GM10248 (cell line): ENCODE data around the gene SLC44A1.

Experiments
- CTCF ChIA-PET: fragments of 300-600 bp; sonication (Branson Sonifier 250); formaldehyde crosslinking; extraction: SDS; loops from one replicate; lab custom pipeline; 2021; ENCODE audit warnings: antibody characterized with exemption; lab: Yijun Ruan, JAX
- POLR2A ChIA-PET: fragments of 350-650 bp; sonication (Branson Sonifier 250); formaldehyde crosslinking; extraction: SDS; loops from one replicate; lab custom pipeline; 2020; ENCODE audit warnings: antibody characterized with exemption; lab: Yijun Ruan, JAX
- DNase-seq: peaks from one replicate; pipeline ENCODE4 v3.0.0; 2012; ENCODE audit errors: extremely low spot score
- CTCF ChIP-seq: IDR thresholded peaks from 2 replicates; pipeline ENCODE4 v1.5.1; 2012; ENCODE audit warnings: mild to moderate bottlenecking, low read depth; ENCODE audit errors: extremely low read depth, missing control alignments, control extremely low read depth

Gene SLC44A1

GRCh38 chr9:105244003-105244733 is at the start of gene SLC44A1:
SLC44A1 (plus strand) TSS chr9:105244651; CDS start chr9:105244869, 218 bp downstream.
- no peak for TF ChIP-seq CTCF
- POLR2A ChIA-PET = interaction anchor here (1.8 kb wide), 1 partner anchor 10 kb away, joined by 4 read pairs; no protein-coding TSS in a partner anchor
- DNase-seq = peak; percentile 82
- CTCF ChIA-PET = interaction anchor here (0.6 to 2.0 kb wide), 7 partner anchors 9 to 171 kb away, joined by 3 to 11 read pairs (median 3); no protein-coding TSS in a partner anchor

GRCh38 chr9:105195259-105195658 is 49.2 kb upstream of the SLC44A1 start:
- DNase-seq = no peak
- CTCF ChIA-PET = interaction anchor here (1.1 kb wide), 1 partner anchor 16 kb away, joined by 3 read pairs; no protein-coding TSS in a partner anchor
- POLR2A ChIA-PET = no interaction called here
- TF ChIP-seq CTCF = no peak

GRCh38 chr9:105198023-105198422 is 46.4 kb upstream of the SLC44A1 start:
- POLR2A ChIA-PET = no interaction called here
- CTCF ChIA-PET = no interaction called here
- no peak for DNase-seq
- TF ChIP-seq CTCF = no peak

GRCh38 chr9:105198865-105199264 is 45.6 kb upstream of the SLC44A1 start:
- DNase-seq = no peak
- POLR2A ChIA-PET = no interaction called here
- no peak for TF ChIP-seq CTCF
- CTCF ChIA-PET = interaction anchor here (1.2 kb wide), 1 partner anchor 31 kb away, joined by 3 read pairs; no protein-coding TSS in a partner anchor

GRCh38 chr9:105204416-105204815 is 40.0 kb upstream of the SLC44A1 start:
- ChIA-PET CTCF (interaction anchor here (1.0 kb wide), 1 partner anchor 15 kb away, joined by 3 read pairs; no protein-coding TSS in a partner anchor), POLR2A (no interaction called here)
- DNase-seq = no peak
- TF ChIP-seq CTCF = no peak

GRCh38 chr9:105205787-105206495 is 38.5 kb upstream of the SLC44A1 start:
- ChIA-PET POLR2A (no interaction called here), CTCF (no interaction called here)
- TF ChIP-seq CTCF = no peak
- no peak for DNase-seq
